CD4-positive, CD25-positive, alpha-beta regulatory T cell (primary cell): ENCODE measurements around the gene TCP11L1. TPM values are rescaled to one million over a fixed set of nuclear protein-coding genes. Genes with fewer than 3 reads are reported as not detected.

Source experiments
- ATAC-seq, 2 donors: fragments of 150-1000 bp; cut with Tn5 transposase; one replicate each; pipeline ENCODE4 v1.10.0; 2021; ENCODE audit warnings: low read depth in 2 of 2, moderate number of reproducible peaks in 2 of 2, moderate library complexity in 1 of 2
- DNase-seq, 3 donors: peaks; one replicate each; pipeline versions ENCODE4 v3.0.0 to v3.0.0-alpha.2; 2012 to 2022; ENCODE audit warnings: mixed read lengths in 1 of 3
- H3K27ac ChIP-seq: one replicate; pipeline ENCODE4 v1.7.0; 2013; ENCODE audit warnings: mild to moderate bottlenecking, low read length; ENCODE audit not compliant: insufficient read depth, poor library complexity, severe bottlenecking
- H3K27me3 ChIP-seq: one replicate; pipeline ENCODE4 v1.7.0; 2013; ENCODE audit warnings: low read length; ENCODE audit not compliant: control insufficient read depth, insufficient read depth
- H3K36me3 ChIP-seq: one replicate; pipeline ENCODE4 v1.7.0; 2013; ENCODE audit warnings: mild to moderate bottlenecking, low read length, moderate library complexity; ENCODE audit not compliant: control insufficient read depth, insufficient read depth
- H3K4me1 ChIP-seq: 2 replicates; pipeline ENCODE4 v1.7.0; 2013; ENCODE audit warnings: mild to moderate bottlenecking, low read length; ENCODE audit not compliant: insufficient read depth, control insufficient read depth, poor library complexity, severe bottlenecking
- H3K4me3 ChIP-seq: one replicate; pipeline ENCODE4 v1.7.0; 2013; ENCODE audit warnings: low read depth, mild to moderate bottlenecking, low read length, moderate library complexity
- H3K9me3 ChIP-seq, 2 experiments: 1 replicate in 1 of 2; 2 replicates in 1 of 2; pipeline ENCODE4 v1.7.0; 2013; ENCODE audit warnings: low read length in 2 of 2, mild to moderate bottlenecking in 1 of 2, moderate library complexity in 1 of 2; ENCODE audit not compliant: control insufficient read depth in 2 of 2
- H3K27ac Mint-ChIP-seq, 3 donors: one replicate each; pipeline ENCODE4 v1.8.0; 2020 to 2022; ENCODE audit warnings: mild to moderate bottlenecking in 3 of 3, mixed read lengths in 3 of 3, moderate library complexity in 2 of 3
- H3K27me3 Mint-ChIP-seq: one replicate; pipeline ENCODE4 v1.8.0; 2022; ENCODE audit warnings: mild to moderate bottlenecking, mixed read lengths
- H3K36me3 Mint-ChIP-seq: one replicate; pipeline ENCODE4 v1.8.0; 2020; ENCODE audit warnings: mixed read lengths
- H3K4me1 Mint-ChIP-seq, 4 donors: one replicate each; pipeline ENCODE4 v1.8.0; 2020 to 2022; ENCODE audit warnings: mixed read lengths in 4 of 4, mild to moderate bottlenecking in 1 of 4
- H3K4me3 Mint-ChIP-seq, 4 donors: one replicate each; pipeline ENCODE4 v1.8.0; 2020 to 2022; ENCODE audit warnings: mild to moderate bottlenecking in 4 of 4, mixed read lengths in 4 of 4, moderate library complexity in 3 of 4
- H3K9me3 Mint-ChIP-seq, 7 donors: one replicate each; pipeline ENCODE4 v1.8.0; 2020 to 2022; ENCODE audit warnings: mixed read lengths in 7 of 7, mild to moderate bottlenecking in 3 of 7, moderate library complexity in 2 of 7
- polyA plus RNA-seq, 4 donors: library from polyadenylated mRNA; unstranded; fragments of 300-500 nt; fragmentation: Illumina TruSeq; gene quantifications; one replicate each; pipeline ENCODE4 v1.2.3, GENCODE V29; 2021
- total RNA-seq: library from RNA; stranded (reverse); gene quantifications from one replicate; pipeline ENCODE4 v1.2.3, GENCODE V29; 2022

TCP11L1 gene
- total and polyA plus RNA-seq, 5 donors from 2014 or later = 4.3 to 17.0 (median 6.5) TPM

GRCh38 chr11:33005175-33005574 is 34.2 kb upstream of the TCP11L1 start:
- Mint-ChIP-seq H3K27ac (peak overlapping the region in 1 of 3 donors; percentile 16), H3K4me1 (peaks cover 14 to 29% (median 18%) of the 10 kb centered on the region in 4 donors), H3K36me3 (no peaks in the 10 kb centered on the region), H3K27me3 (peaks cover 20% of the 10 kb centered on the region), H3K9me3 (no peaks in the 10 kb centered on the region), H3K4me3 (peak overlapping the region in 3 of 4 donors; percentile 9 to 34 (median 10))
- no peaks in the 10 kb centered on the region for H3K9me3 ChIP-seq
- no peaks in the 10 kb centered on the region for H3K36me3 ChIP-seq
- ATAC-seq = peak in 1 of 2 donors; percentile 18
- no peak overlapping the region for H3K27ac ChIP-seq
- peak overlapping the region; percentile 43 for H3K4me3 ChIP-seq
- DNase-seq = peak in 2 of 3 donors; percentile 14 to 29
- peaks cover 8% of the 10 kb centered on the region for H3K4me1 ChIP-seq
- no peaks in the 10 kb centered on the region for H3K27me3 ChIP-seq

GRCh38 chr11:33006010-33006409 is 33.4 kb upstream of the TCP11L1 start:
- Mint-ChIP-seq H3K27me3 (peaks cover 20% of the 10 kb centered on the region), H3K9me3 (no peaks in the 10 kb centered on the region), H3K4me3 (peak overlapping the region in 1 of 4 donors; percentile 10), H3K4me1 (peaks cover 14 to 34% (median 21%) of the 10 kb centered on the region in 4 donors), H3K36me3 (no peaks in the 10 kb centered on the region), H3K27ac (peak overlapping the region in 2 of 3 donors; percentile 16 to 63)
- no peak overlapping the region for H3K4me3 ChIP-seq
- H3K9me3 ChIP-seq = no peaks in the 10 kb centered on the region
- no peaks in the 10 kb centered on the region for H3K36me3 ChIP-seq
- DNase-seq = no peak
- no peaks in the 10 kb centered on the region for H3K27me3 ChIP-seq
- H3K27ac ChIP-seq = no peak overlapping the region
- ATAC-seq = no peak
- H3K4me1 ChIP-seq = peaks cover 11% of the 10 kb centered on the region

- peaks cover 22% of the 10 kb centered on the region for H3K27me3 ChIP-seq
- Mint-ChIP-seq H3K36me3 (no peaks in the 10 kb centered on the region), H3K27me3 (peaks cover 63% of the 10 kb centered on the region), H3K4me3 (no peak overlapping the region), H3K27ac (peak overlapping the region in 1 of 3 donors; percentile 52), H3K4me1 (peaks cover 0 to 56% (median 26%) of the 10 kb centered on the region in 4 donors), H3K9me3 (peaks cover 0 to 2% (median 0%) of the 10 kb centered on the region in 7 donors)
- no peaks in the 10 kb centered on the region for H3K9me3 ChIP-seq
- DNase-seq = no peak
- H3K36me3 ChIP-seq = no peaks in the 10 kb centered on the region
- H3K4me1 ChIP-seq = peaks cover 32% of the 10 kb centered on the region
- no peak overlapping the region for H3K4me3 ChIP-seq
- no peak overlapping the region for H3K27ac ChIP-seq
- ATAC-seq = no peak
Measured at GRCh38 chr11:33013755-33014154, 25.6 kb upstream of the TCP11L1 start.

GRCh38 chr11:33015621-33016551 is 23.5 kb upstream of the TCP11L1 start, which contains the start of gene DEPDC7:
DEPDC7 (plus strand) TSS chr11:33015878; CDS start chr11:33015956, 78 bp downstream.
- H3K36me3 Mint-ChIP-seq = no peaks in the 10 kb centered on the region
- ATAC-seq (peak; percentile 72 to 74), DNase-seq (peak; percentile 60 to 78 (median 72))
- peaks cover 29% of the 10 kb centered on the region for H3K27me3 ChIP-seq
- H3K9me3 ChIP-seq = no peaks in the 10 kb centered on the region
- H3K9me3 Mint-ChIP-seq = peaks cover 0 to 2% (median 0%) of the 10 kb centered on the region in 7 donors
- peak within 1 kb of the TSS; percentile 61 for H3K4me3 ChIP-seq
- H3K4me1 Mint-ChIP-seq = peaks cover 0 to 52% (median 25%) of the 10 kb centered on the region in 4 donors
- no peak within 1 kb of the TSS for H3K27ac ChIP-seq
- H3K27ac Mint-ChIP-seq = peak within 1 kb of the TSS; percentile 35 to 74 (median 51)
- peak within 1 kb of the TSS; percentile 44 to 88 (median 74) for H3K4me3 Mint-ChIP-seq
- peaks cover 68% of the 10 kb centered on the region for H3K27me3 Mint-ChIP-seq
- H3K36me3 ChIP-seq = no peaks in the 10 kb centered on the region
- H3K4me1 ChIP-seq = peaks cover 31% of the 10 kb centered on the region

GRCh38 chr11:33016654-33017053 is 22.7 kb upstream of the TCP11L1 start:
- Mint-ChIP-seq H3K27me3 (peaks cover 68% of the 10 kb centered on the region), H3K4me1 (peaks cover 0 to 51% (median 19%) of the 10 kb centered on the region in 4 donors)
- no peak for ATAC-seq

GRCh38 chr11:33017478-33017877 is 21.9 kb upstream of the TCP11L1 start:
- H3K36me3 Mint-ChIP-seq = no peaks in the 10 kb centered on the region
- H3K27ac ChIP-seq = no peak overlapping the region
- peaks cover 30% of the 10 kb centered on the region for H3K27me3 ChIP-seq
- H3K9me3 Mint-ChIP-seq = peaks cover 0 to 2% (median 0%) of the 10 kb centered on the region in 7 donors
- H3K4me3 Mint-ChIP-seq = peak overlapping the region in 1 of 4 donors; percentile 40
- peaks cover 74% of the 10 kb centered on the region for H3K27me3 Mint-ChIP-seq
- no peaks in the 10 kb centered on the region for H3K9me3 ChIP-seq
- H3K36me3 ChIP-seq = no peaks in the 10 kb centered on the region
- no peak for DNase-seq
- peaks cover 15% of the 10 kb centered on the region for H3K4me1 ChIP-seq
- ATAC-seq = no peak
- no peak overlapping the region for H3K27ac Mint-ChIP-seq
- no peak overlapping the region for H3K4me3 ChIP-seq
- H3K4me1 Mint-ChIP-seq = peaks cover 0 to 50% (median 20%) of the 10 kb centered on the region in 4 donors

More at GRCh38 chr11:33016654-33017053, 22.7 kb upstream of the TCP11L1 start:
- Histone ChIP-seq H3K27me3 (peaks cover 29% of the 10 kb centered on the region), H3K4me1 (peaks cover 23% of the 10 kb centered on the region), H3K9me3 (no peaks in the 10 kb centered on the region), H3K4me3 (peak overlapping the region; percentile 61), H3K36me3 (no peaks in the 10 kb centered on the region), H3K27ac (no peak overlapping the region)
- H3K9me3 Mint-ChIP-seq = peaks cover 0 to 2% (median 0%) of the 10 kb centered on the region in 7 donors
- H3K27ac Mint-ChIP-seq = no peak overlapping the region
- H3K4me3 Mint-ChIP-seq = peak overlapping the region; percentile 40 to 84 (median 71)
- H3K36me3 Mint-ChIP-seq = no peaks in the 10 kb centered on the region
- DNase-seq = no peak

- Mint-ChIP-seq H3K27ac (no peak overlapping the region), H3K36me3 (no peaks in the 10 kb centered on the region), H3K4me3 (peak overlapping the region in 1 of 4 donors; percentile 45), H3K27me3 (peaks cover 74% of the 10 kb centered on the region), H3K9me3 (peaks cover 0 to 2% (median 0%) of the 10 kb centered on the region in 7 donors), H3K4me1 (peaks cover 0 to 47% (median 19%) of the 10 kb centered on the region in 4 donors)
- no peak overlapping the region for H3K4me3 ChIP-seq
- no peaks in the 10 kb centered on the region for H3K9me3 ChIP-seq
- no peaks in the 10 kb centered on the region for H3K36me3 ChIP-seq
- peaks cover 14% of the 10 kb centered on the region for H3K4me1 ChIP-seq
- DNase-seq = no peak
- H3K27ac ChIP-seq = no peak overlapping the region
- ATAC-seq = no peak
- H3K27me3 ChIP-seq = peaks cover 32% of the 10 kb centered on the region
Measured at GRCh38 chr11:33017965-33018364, 21.4 kb upstream of the TCP11L1 start.
